IMR-90 (cell line): ENCODE measurements around the gene EBF3. TPM values are rescaled to one million over a fixed set of nuclear protein-coding genes. Genes with fewer than 3 reads are reported as not detected.

ENCODE experiments used
- ATAC-seq: fragments of 200-7000 bp; cut with Tn5 transposase; 2 replicates; pipeline ENCODE4 v1.9.1; 2020; ENCODE audit warnings: low read depth, mild to moderate bottlenecking, moderate library complexity
- BruUV-seq: library from RNA; stranded (reverse); fragments of 400-500 nt; replicated peaks from 2 replicates; lab custom pipeline; 2021; lab: Mats Ljungman, UMichigan
- CTCF ChIA-PET: fragments of 300-600 bp; formaldehyde crosslinking; extraction: SDS; loops from one replicate; lab custom pipeline; 2021; ENCODE audit warnings: antibody characterized with exemption; lab: Yijun Ruan, JAX
- POLR2A ChIA-PET: fragments of 300-600 bp; sonication (Branson Sonifier 250); formaldehyde crosslinking; loops from one replicate; lab custom pipeline; 2022; ENCODE audit warnings: antibody characterized with exemption; ENCODE audit not compliant: unreplicated experiment; lab: Charles Lee
- DNase-seq: peaks from one replicate; pipeline ENCODE4 v3.0.0; 2013
- H2AFZ ChIP-seq: replicated peaks from 2 replicates; pipeline ENCODE3; 2013; ENCODE audit warnings: low read length, mild to moderate bottlenecking; ENCODE audit not compliant: poor library complexity
- H2AK5ac ChIP-seq: 2 replicates; pipeline ENCODE4 v1.6.1; 2013; ENCODE audit warnings: low read depth, low read length, inconsistent platforms
- H2AK9ac ChIP-seq: replicated peaks from 2 replicates; pipeline ENCODE3; 2013; ENCODE audit warnings: mild to moderate bottlenecking, low read depth, low read length, moderate library complexity; ENCODE audit not compliant: poor library complexity
- H2BK120ac ChIP-seq: 2 replicates; pipeline ENCODE4 v1.6.1; 2013; ENCODE audit warnings: low read depth, low read length, inconsistent platforms
- H2BK15ac ChIP-seq: 3 replicates; pipeline ENCODE4 v1.6.1; 2013; ENCODE audit warnings: low read depth, low read length, inconsistent platforms
- H2BK20ac ChIP-seq: 2 replicates; pipeline ENCODE4 v1.6.1; 2013; ENCODE audit warnings: low read depth, mild to moderate bottlenecking, inconsistent platforms, low read length, moderate library complexity
- H2BK5ac ChIP-seq: 2 replicates; pipeline ENCODE4 v1.6.1; 2013; ENCODE audit warnings: mild to moderate bottlenecking, low read depth, low read length, inconsistent platforms; ENCODE audit not compliant: poor library complexity, severe bottlenecking
- H3K14ac ChIP-seq: replicated peaks from 2 replicates; pipeline ENCODE4 v1.6.1; 2013; ENCODE audit warnings: low read depth, low read length, inconsistent platforms
- H3K18ac ChIP-seq: 2 replicates; pipeline ENCODE4 v1.6.1; 2013; ENCODE audit warnings: low read depth, low read length, control low read depth
- H3K23ac ChIP-seq: 2 replicates; pipeline ENCODE4 v1.6.1; 2013; ENCODE audit warnings: low read depth, low read length, inconsistent platforms
- H3K27ac ChIP-seq: 2 replicates; pipeline ENCODE4 v1.5.1; 2013; ENCODE audit warnings: mild to moderate bottlenecking, control low read depth, low read length; ENCODE audit not compliant: insufficient read depth
- H3K27me3 ChIP-seq: 2 replicates; pipeline ENCODE4 v1.6.1; 2013; ENCODE audit warnings: low read length; ENCODE audit not compliant: control insufficient read depth, insufficient read depth
- H3K36me3 ChIP-seq: 2 replicates; pipeline ENCODE4 v1.6.1; 2013; ENCODE audit warnings: low read length, mixed read lengths; ENCODE audit not compliant: control insufficient read depth, insufficient read depth
- H3K4ac ChIP-seq: 2 replicates; pipeline ENCODE4 v1.6.1; 2013; ENCODE audit warnings: low read depth, low read length, inconsistent platforms
- H3K4me1 ChIP-seq: 2 replicates; pipeline ENCODE4 v1.6.1; 2013; ENCODE audit warnings: low read length, mixed read lengths; ENCODE audit not compliant: control insufficient read depth, insufficient read depth
- H3K4me2 ChIP-seq: 2 replicates; pipeline ENCODE4 v1.6.1; 2013; ENCODE audit warnings: low read depth, mild to moderate bottlenecking, control low read depth, low read length, moderate library complexity
- H3K4me3 ChIP-seq: 2 replicates; pipeline ENCODE4 v1.5.1; 2013; ENCODE audit warnings: low read depth, mild to moderate bottlenecking, control low read depth, low read length, moderate library complexity; ENCODE audit not compliant: insufficient read depth
- H3K56ac ChIP-seq: 2 replicates; pipeline ENCODE4 v1.6.1; 2013; ENCODE audit warnings: low read length, inconsistent platforms; ENCODE audit not compliant: insufficient read depth; ENCODE audit errors: extremely low read depth
- H3K79me1 ChIP-seq, 2 experiments: 2 replicates each; pipeline ENCODE4 v1.6.1; 2013; ENCODE audit warnings: low read length in 2 of 2, inconsistent platforms in 1 of 2, low read depth in 1 of 2
- H3K9ac ChIP-seq: 2 replicates; pipeline ENCODE4 v1.6.1; 2013; ENCODE audit warnings: low read depth, low read length, control low read depth
- H3K9me1 ChIP-seq: 2 replicates; pipeline ENCODE4 v1.6.1; 2013; ENCODE audit warnings: low read length, inconsistent platforms; ENCODE audit not compliant: insufficient read depth
- H3K9me3 ChIP-seq: 2 replicates; pipeline ENCODE4 v1.6.1; 2013; ENCODE audit warnings: low read length; ENCODE audit not compliant: control insufficient read depth, insufficient read depth
- H4K20me1 ChIP-seq: 2 replicates; pipeline ENCODE4 v1.6.1; 2013; ENCODE audit warnings: low read length, inconsistent platforms; ENCODE audit not compliant: insufficient read depth
- H4K5ac ChIP-seq: 2 replicates; pipeline ENCODE4 v1.6.1; 2013; ENCODE audit warnings: mild to moderate bottlenecking, low read depth, low read length, control low read depth
- H4K8ac ChIP-seq, 2 experiments: 2 replicates each; pipeline ENCODE4 v1.6.1; 2013; ENCODE audit warnings: low read depth in 2 of 2, low read length in 2 of 2, control low read depth in 1 of 2, inconsistent platforms in 1 of 2
- H4K91ac ChIP-seq: 2 replicates; pipeline ENCODE4 v1.6.1; 2013; ENCODE audit warnings: low read depth, low read length, inconsistent platforms; ENCODE audit not compliant: insufficient read depth
- BHLHE40 ChIP-seq: fragments of 150-350 bp; IDR thresholded peaks from 2 replicates; pipeline ENCODE4 v1.6.1; 2016; ENCODE audit warnings: mild to moderate bottlenecking, low read depth, low read length
- CHD1 ChIP-seq: IDR thresholded peaks from 2 replicates; pipeline ENCODE4 v1.6.1; 2012; ENCODE audit warnings: low read depth, low read length, improper control_type of control experiment
- ELK1 ChIP-seq: fragments of 150-350 bp; IDR thresholded peaks from 2 replicates; pipeline ENCODE4 v1.6.1; 2016; ENCODE audit warnings: low read depth, mild to moderate bottlenecking, low read length, moderate library complexity, borderline replicate concordance
- FOS ChIP-seq: fragments of 150-350 bp; IDR thresholded peaks from 2 replicates; pipeline ENCODE4 v1.6.1; 2016; ENCODE audit warnings: low read depth, low read length
- MAZ ChIP-seq: IDR thresholded peaks from 2 replicates; pipeline ENCODE4 v1.6.1; 2012; ENCODE audit warnings: low read depth, mild to moderate bottlenecking, low read length, improper control_type of control experiment, moderate library complexity, borderline replicate concordance
- MXI1 ChIP-seq: IDR thresholded peaks from 2 replicates; pipeline ENCODE4 v1.6.1; 2012; ENCODE audit warnings: low read depth, mild to moderate bottlenecking, low read length, moderate library complexity, borderline replicate concordance
- NFE2L2 ChIP-seq: fragments of 150-350 bp; IDR thresholded peaks from 2 replicates; pipeline ENCODE4 v1.6.1; 2016; ENCODE audit warnings: low read depth, mild to moderate bottlenecking, low read length
- POLR2A ChIP-seq: IDR thresholded peaks from 2 replicates; pipeline ENCODE4 v1.6.1; 2012; ENCODE audit warnings: mild to moderate bottlenecking, low read depth, low read length
- RAD21 ChIP-seq: IDR thresholded peaks from 2 replicates; pipeline ENCODE4 v1.6.1; 2012; ENCODE audit warnings: low read length, improper control_type of control experiment
- RCOR1 ChIP-seq: IDR thresholded peaks from 2 replicates; pipeline ENCODE4 v1.6.1; 2012; ENCODE audit warnings: mild to moderate bottlenecking, low read length, improper control_type of control experiment; ENCODE audit not compliant: insufficient replicate concordance
- RFX5 ChIP-seq: IDR thresholded peaks from 2 replicates; pipeline ENCODE4 v1.8.0; 2012; ENCODE audit warnings: low read depth, mild to moderate bottlenecking, low read length, moderate library complexity
- SMC3 ChIP-seq: fragments of 150-350 bp; IDR thresholded peaks from 2 replicates; pipeline ENCODE4 v1.6.1; 2016; ENCODE audit warnings: low read depth, mild to moderate bottlenecking, antibody characterized with exemption, low read length, moderate library complexity
- WGBS, 2 experiments: methylation state at CpG; one replicate each; pipeline versions ENCODE4 v1.1.5 to v1.1.7; 2013; ENCODE audit warnings: missing lambda C conversion rate in 2 of 2; ENCODE audit not compliant: insufficient read length in 1 of 2; ENCODE audit errors: extremely low coverage in 2 of 2; 5-methylcytosine and 5-hydroxymethylcytosine counted together
- dilution Hi-C: fragments of 300-500 bp; cut with HindIII; formaldehyde crosslinking; loops from one replicate; pipeline ENCODE4 v1.14.3; 2018; ENCODE audit warnings: low sequenced_read_pairs; ENCODE audit not compliant: unreplicated experiment
- in situ Hi-C: fragments of 300-500 bp; cut with MboI; formaldehyde crosslinking; loops from 3 replicates; pipeline ENCODE4 v1.14.3; 2019; ENCODE audit warnings: low sequenced_read_pairs, inconsistent platforms, mixed read lengths
- intact Hi-C: fragments of 100-400 bp; cut with micrococcal nuclease; formaldehyde crosslinking; loops from 2 replicates; pipeline ENCODE4 v1.10.0; 2022
- polyA plus RNA-seq, 3 experiments: library from polyadenylated mRNA; depleted of rRNA; stranded (reverse); fragments of >200 nt; gene quantifications; 2 replicates each; pipeline ENCODE4 v1.2.3, GENCODE V29; 2012; ENCODE audit warnings: low replicate concordance in 1 of 3
- total RNA-seq: library from RNA; depleted of rRNA; stranded (reverse); fragments of >200 nt; gene quantifications from 2 replicates; pipeline ENCODE4 v1.2.3, GENCODE V29; 2012
- TF ChIP-seq, protein P1 (sequence below): conservative IDR thresholded peaks from 2 replicates; pipeline ENCODE4 v1.5.1; 2012; ENCODE audit warnings: mild to moderate bottlenecking, low read depth, low read length, improper control_type of control experiment
- TF ChIP-seq, protein P2 (sequence below): fragments of 150-350 bp; IDR thresholded peaks from 2 replicates; pipeline ENCODE4 v1.6.1; 2017; ENCODE audit warnings: mild to moderate bottlenecking, antibody characterized with exemption, low read length, low read depth

The EBF3 gene
- total and polyA plus RNA-seq, 2 of the 4 experiments (the other 2 are of a cell fraction): 0.36 to 0.70 TPM

GRCh38 chr10:129831150-129831549, 132.9 kb downstream of the EBF3 start:
- H3K36me3 ChIP-seq: no peaks in the 10 kb centered on the region
- in situ Hi-C loops: no loop called here
- no peak overlapping the region for H4K5ac ChIP-seq
- H4K8ac ChIP-seq: no peak overlapping the region
- H3K79me1 ChIP-seq: no peaks in the 10 kb centered on the region
- no peak overlapping the region for H2BK20ac ChIP-seq
- DNase-seq (no peak), ATAC-seq (no peak)
- H3K23ac ChIP-seq: no peak overlapping the region
- H2AK5ac ChIP-seq: no peak overlapping the region
- H3K14ac ChIP-seq: no peak overlapping the region
- H2AK9ac ChIP-seq: no peak overlapping the region
- H3K4me2 ChIP-seq: no peak overlapping the region
- H3K18ac ChIP-seq: no peak overlapping the region
- no peaks in the 10 kb centered on the region for H3K27me3 ChIP-seq
- dilution Hi-C loops: no loop called here
- no peaks in the 10 kb centered on the region for H4K20me1 ChIP-seq
- intact Hi-C loops: no loop called here
- CTCF ChIA-PET: no interaction called here
- H3K9ac ChIP-seq: no peak overlapping the region
- no peak overlapping the region for H3K27ac ChIP-seq
- H3K4me1 ChIP-seq: no peaks in the 10 kb centered on the region
- no peak overlapping the region for H3K56ac ChIP-seq
- H2BK5ac ChIP-seq: no peak overlapping the region
- no CpG with 5 or more reads among the region's 8 CpGs for WGBS, 2 experiments
- TF ChIP-seq, protein P1, sequence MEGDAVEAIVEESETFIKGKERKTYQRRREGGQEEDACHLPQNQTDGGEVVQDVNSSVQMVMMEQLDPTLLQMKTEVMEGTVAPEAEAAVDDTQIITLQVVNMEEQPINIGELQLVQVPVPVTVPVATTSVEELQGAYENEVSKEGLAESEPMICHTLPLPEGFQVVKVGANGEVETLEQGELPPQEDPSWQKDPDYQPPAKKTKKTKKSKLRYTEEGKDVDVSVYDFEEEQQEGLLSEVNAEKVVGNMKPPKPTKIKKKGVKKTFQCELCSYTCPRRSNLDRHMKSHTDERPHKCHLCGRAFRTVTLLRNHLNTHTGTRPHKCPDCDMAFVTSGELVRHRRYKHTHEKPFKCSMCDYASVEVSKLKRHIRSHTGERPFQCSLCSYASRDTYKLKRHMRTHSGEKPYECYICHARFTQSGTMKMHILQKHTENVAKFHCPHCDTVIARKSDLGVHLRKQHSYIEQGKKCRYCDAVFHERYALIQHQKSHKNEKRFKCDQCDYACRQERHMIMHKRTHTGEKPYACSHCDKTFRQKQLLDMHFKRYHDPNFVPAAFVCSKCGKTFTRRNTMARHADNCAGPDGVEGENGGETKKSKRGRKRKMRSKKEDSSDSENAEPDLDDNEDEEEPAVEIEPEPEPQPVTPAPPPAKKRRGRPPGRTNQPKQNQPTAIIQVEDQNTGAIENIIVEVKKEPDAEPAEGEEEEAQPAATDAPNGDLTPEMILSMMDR: no peak
- TF ChIP-seq, protein P2, sequence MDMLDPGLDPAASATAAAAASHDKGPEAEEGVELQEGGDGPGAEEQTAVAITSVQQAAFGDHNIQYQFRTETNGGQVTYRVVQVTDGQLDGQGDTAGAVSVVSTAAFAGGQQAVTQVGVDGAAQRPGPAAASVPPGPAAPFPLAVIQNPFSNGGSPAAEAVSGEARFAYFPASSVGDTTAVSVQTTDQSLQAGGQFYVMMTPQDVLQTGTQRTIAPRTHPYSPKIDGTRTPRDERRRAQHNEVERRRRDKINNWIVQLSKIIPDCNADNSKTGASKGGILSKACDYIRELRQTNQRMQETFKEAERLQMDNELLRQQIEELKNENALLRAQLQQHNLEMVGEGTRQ: no peak
- TF ChIP-seq MAZ (no peak), MXI1 (no peak), ELK1 (no peak), SMC3 (no peak), RCOR1 (no peak), RAD21 (no peak), CHD1 (no peak), BHLHE40 (no peak), NFE2L2 (no peak), POLR2A (no peak), FOS (no peak), RFX5 (no peak)
- no peak overlapping the region for H3K4me3 ChIP-seq
- H3K9me3 ChIP-seq: peaks cover 9% of the 10 kb centered on the region; the same call in 1 of the 2 replicates
- H3K4ac ChIP-seq: no peak overlapping the region
- POLR2A ChIA-PET: no interaction called here
- no peak overlapping the region for H4K91ac ChIP-seq
- H2AFZ ChIP-seq: no peak overlapping the region
- no peak overlapping the region for H2BK15ac ChIP-seq
- H3K9me1 ChIP-seq: no peaks in the 10 kb centered on the region
- H2BK120ac ChIP-seq: no peak overlapping the region
- no TSS peak for BruUV-seq
